Measurements from ENCODE around the gene PIEZO2.

The PIEZO2 gene

GRCh38 chr18:11077548-11078187, 71.7 kb downstream of the PIEZO2 start:
- Histone ChIP-seq H2BK120ac (ENCODE audit: insufficient read depth, low read length, poor library complexity) (no peak overlapping the region), H2BK12ac (ENCODE audit: low read length) (no peak overlapping the region), H3K9me3 (ENCODE audit: insufficient read depth, low read depth, low read length) (peaks cover 2% of the 10 kb centered on the region)

GRCh38 chr18:11074889-11075288, 74.5 kb downstream of the PIEZO2 start:
- Histone ChIP-seq H3K9me3 (ENCODE audit: insufficient read depth, low read depth, low read length) (no peaks in the 10 kb centered on the region), H2BK12ac (ENCODE audit: low read length) (no peak overlapping the region), H3K4me2 (ENCODE audit: low read length) (no peak overlapping the region), H3K79me2 (ENCODE audit: control insufficient read depth, insufficient read depth, low read length, poor library complexity) (no peaks in the 10 kb centered on the region), H3K4me3 (ENCODE audit: low read depth, low read length) (no peak overlapping the region), H2BK5ac (ENCODE audit: low read depth, low read length, poor library complexity) (no peak overlapping the region), H4K8ac (ENCODE audit: low read depth, low read length) (no peak overlapping the region), H4K91ac (ENCODE audit: low read depth, low read length) (no peak overlapping the region), H3K27ac (ENCODE audit: low read depth, low read length) (no peak overlapping the region), H3K23ac (ENCODE audit: low read length) (no peak overlapping the region), H3K18ac (ENCODE audit: low read length) (no peak overlapping the region), H4K12ac (ENCODE audit: low read depth, low read length) (no peak overlapping the region), H3K14ac (ENCODE audit: low read length) (no peak overlapping the region), H3K27me3 (ENCODE audit: insufficient read depth, low read length) (no peaks in the 10 kb centered on the region), H3K36me3 (ENCODE audit: control insufficient read depth in 1 of 2, insufficient read depth in 2 of 2, low read length in 2 of 2) (no peaks in the 10 kb centered on the region), H3K4me1 (ENCODE audit: control insufficient read depth in 1 of 2, insufficient read depth in 2 of 2, low read length in 2 of 2) (no peaks in the 10 kb centered on the region), H3K9ac (ENCODE audit: low read length) (no peak overlapping the region), H3K79me1 (ENCODE audit: low read length) (no peaks in the 10 kb centered on the region), H2AFZ (ENCODE audit: insufficient read depth, low read length, poor library complexity) (no peak overlapping the region), H2AK5ac (ENCODE audit: low read length) (no peak overlapping the region), H3K4ac (ENCODE audit: low read depth, low read length) (no peak overlapping the region), H2BK120ac (ENCODE audit: insufficient read depth, low read length, poor library complexity) (no peak overlapping the region)
- WGBS (ENCODE audit: extremely low coverage, insufficient coverage, insufficient read length): no CpG with 5 or more reads among the region's 5 CpGs
- no peak for DNase-seq

More at GRCh38 chr18:11077548-11078187, 71.7 kb downstream of the PIEZO2 start:
- H2BK5ac ChIP-seq (ENCODE audit: low read depth, low read length, poor library complexity): no peak overlapping the region
- no peak overlapping the region for H3K9ac ChIP-seq (ENCODE audit: low read length)
- no peaks in the 10 kb centered on the region for H3K36me3 ChIP-seq (ENCODE audit: control insufficient read depth in 1 of 2, insufficient read depth in 2 of 2, low read length in 2 of 2)
- H2AFZ ChIP-seq (ENCODE audit: insufficient read depth, low read length, poor library complexity): no peak overlapping the region
- H2AK5ac ChIP-seq (ENCODE audit: low read length): no peak overlapping the region
- H4K12ac ChIP-seq (ENCODE audit: low read depth, low read length): no peak overlapping the region
- H4K8ac ChIP-seq (ENCODE audit: low read depth, low read length): no peak overlapping the region
- H3K79me1 ChIP-seq (ENCODE audit: low read length): no peaks in the 10 kb centered on the region
- H3K23ac ChIP-seq (ENCODE audit: low read length): no peak overlapping the region
- H3K18ac ChIP-seq (ENCODE audit: low read length): no peak overlapping the region
- H3K4ac ChIP-seq (ENCODE audit: low read depth, low read length): no peak overlapping the region
- H3K14ac ChIP-seq (ENCODE audit: low read length): no peak overlapping the region
- H3K79me2 ChIP-seq (ENCODE audit: control insufficient read depth, insufficient read depth, low read length, poor library complexity): no peaks in the 10 kb centered on the region
- H3K27me3 ChIP-seq (ENCODE audit: insufficient read depth, low read length): no peaks in the 10 kb centered on the region
- H3K4me2 ChIP-seq (ENCODE audit: low read length): no peak overlapping the region
- no peaks in the 10 kb centered on the region for H3K4me1 ChIP-seq (ENCODE audit: control insufficient read depth in 1 of 2, insufficient read depth in 2 of 2, low read length in 2 of 2)
- no peak for DNase-seq
- WGBS (ENCODE audit: extremely low coverage, insufficient coverage, insufficient read length): no CpG with 5 or more reads among the region's 5 CpGs
- no peak overlapping the region for H3K4me3 ChIP-seq (ENCODE audit: low read depth, low read length)
- no peak overlapping the region for H3K27ac ChIP-seq (ENCODE audit: low read depth, low read length)
- no peak overlapping the region for H4K91ac ChIP-seq (ENCODE audit: low read depth, low read length)

- Histone ChIP-seq H2BK12ac (ENCODE audit: low read length) (no peak overlapping the region), H3K4me2 (ENCODE audit: low read length) (no peak overlapping the region), H3K79me1 (ENCODE audit: low read length) (no peaks in the 10 kb centered on the region), H4K8ac (ENCODE audit: low read depth, low read length) (no peak overlapping the region), H3K14ac (ENCODE audit: low read length) (no peak overlapping the region), H3K27ac (ENCODE audit: low read depth, low read length) (no peak overlapping the region), H4K12ac (ENCODE audit: low read depth, low read length) (no peak overlapping the region), H3K4me3 (ENCODE audit: low read depth, low read length) (no peak overlapping the region), H3K18ac (ENCODE audit: low read length) (no peak overlapping the region), H3K9ac (ENCODE audit: low read length) (no peak overlapping the region), H3K27me3 (ENCODE audit: insufficient read depth, low read length) (no peaks in the 10 kb centered on the region), H2AFZ (ENCODE audit: insufficient read depth, low read length, poor library complexity) (no peak overlapping the region), H3K4ac (ENCODE audit: low read depth, low read length) (no peak overlapping the region), H3K79me2 (ENCODE audit: control insufficient read depth, insufficient read depth, low read length, poor library complexity) (no peaks in the 10 kb centered on the region), H2BK5ac (ENCODE audit: low read depth, low read length, poor library complexity) (no peak overlapping the region), H4K91ac (ENCODE audit: low read depth, low read length) (no peak overlapping the region), H2BK120ac (ENCODE audit: insufficient read depth, low read length, poor library complexity) (no peak overlapping the region), H3K4me1 (ENCODE audit: control insufficient read depth in 1 of 2, insufficient read depth in 2 of 2, low read length in 2 of 2) (no peaks in the 10 kb centered on the region), H3K36me3 (ENCODE audit: control insufficient read depth in 1 of 2, insufficient read depth in 2 of 2, low read length in 2 of 2) (no peaks in the 10 kb centered on the region), H3K9me3 (ENCODE audit: insufficient read depth, low read depth, low read length) (no peaks in the 10 kb centered on the region), H2AK5ac (ENCODE audit: low read length) (no peak overlapping the region), H3K23ac (ENCODE audit: low read length) (no peak overlapping the region)
- whole genome bisulfite sequencing (ENCODE audit: extremely low coverage, insufficient coverage, insufficient read length): no CpG with 5 or more reads among the region's 9 CpGs
- DNase-seq: no peak
Measured at GRCh38 chr18:11073971-11074370, 75.4 kb downstream of the PIEZO2 start.

- no peak overlapping the region for H2BK120ac ChIP-seq (ENCODE audit: insufficient read depth, low read length, poor library complexity)
- no peak overlapping the region for H3K4ac ChIP-seq (ENCODE audit: low read depth, low read length)
- no peak overlapping the region for H3K4me2 ChIP-seq (ENCODE audit: low read length)
- no peak overlapping the region for H3K23ac ChIP-seq (ENCODE audit: low read length)
- no peaks in the 10 kb centered on the region for H3K27me3 ChIP-seq (ENCODE audit: insufficient read depth, low read length)
- H3K27ac ChIP-seq (ENCODE audit: low read depth, low read length): no peak overlapping the region
- no peaks in the 10 kb centered on the region for H3K79me2 ChIP-seq (ENCODE audit: control insufficient read depth, insufficient read depth, low read length, poor library complexity)
- no peak overlapping the region for H4K12ac ChIP-seq (ENCODE audit: low read depth, low read length)
- DNase-seq: no peak
- H3K18ac ChIP-seq (ENCODE audit: low read length): no peak overlapping the region
- H2BK12ac ChIP-seq (ENCODE audit: low read length): no peak overlapping the region
- H4K8ac ChIP-seq (ENCODE audit: low read depth, low read length): no peak overlapping the region
- no peak overlapping the region for H4K91ac ChIP-seq (ENCODE audit: low read depth, low read length)
- no peak overlapping the region for H3K14ac ChIP-seq (ENCODE audit: low read length)
- no peak overlapping the region for H2BK5ac ChIP-seq (ENCODE audit: low read depth, low read length, poor library complexity)
- H3K4me1 ChIP-seq (ENCODE audit: control insufficient read depth in 1 of 2, insufficient read depth in 2 of 2, low read length in 2 of 2): no peaks in the 10 kb centered on the region
- H3K9ac ChIP-seq (ENCODE audit: low read length): no peak overlapping the region
- WGBS (ENCODE audit: extremely low coverage, insufficient coverage, insufficient read length): no CpG with 5 or more reads among the region's 5 CpGs
- H3K79me1 ChIP-seq (ENCODE audit: low read length): no peaks in the 10 kb centered on the region
- no peak overlapping the region for H2AFZ ChIP-seq (ENCODE audit: insufficient read depth, low read length, poor library complexity)
- no peaks in the 10 kb centered on the region for H3K36me3 ChIP-seq (ENCODE audit: control insufficient read depth in 1 of 2, insufficient read depth in 2 of 2, low read length in 2 of 2)
- no peaks in the 10 kb centered on the region for H3K9me3 ChIP-seq (ENCODE audit: insufficient read depth, low read depth, low read length)
- no peak overlapping the region for H3K4me3 ChIP-seq (ENCODE audit: low read depth, low read length)
- H2AK5ac ChIP-seq (ENCODE audit: low read length): no peak overlapping the region
Measured at GRCh38 chr18:11072632-11073031, 76.7 kb downstream of the PIEZO2 start.
